Peyer's patch (tissue), 4 donors: Measurements from ENCODE around the gene VRK2. TPM values are rescaled to one million over a fixed set of nuclear protein-coding genes. Genes with fewer than 3 reads are reported as not detected.
"Not testable (repeated sequence)": the region's sequence is repeated elsewhere in the genome, so short reads cannot be mapped to it uniquely, and the experiment has no call there.

Source experiments
- DNase-seq, 3 donors: peaks; one replicate each; pipeline ENCODE4 v3.0.0-alpha.2; 2017 to 2019
- H3K27ac ChIP-seq, 4 donors: fragments of 200-600 bp; sonication (generic); one replicate each; pipeline ENCODE4 v1.5.1; 2016 to 2019
- H3K27me3 ChIP-seq, 2 donors: fragments of 200-600 bp; sonication (generic); one replicate each; pipeline ENCODE4 v1.5.1; 2019
- H3K36me3 ChIP-seq, 3 donors: fragments of 200-600 bp; sonication (generic); one replicate each; pipeline ENCODE4 v1.5.1; 2016 to 2019
- H3K4me1 ChIP-seq, 4 donors: fragments of 200-600 bp; sonication (generic); one replicate each; pipeline ENCODE4 v1.5.1; 2016 to 2019
- H3K4me3 ChIP-seq, 4 donors: fragments of 200-600 bp; sonication (generic); 1 replicate in 3 of 4; 2 replicates in 1 of 4; pipeline ENCODE4 v1.5.1; 2016 to 2019; ENCODE audit warnings: mild to moderate bottlenecking in 1 of 4
- H3K9me3 ChIP-seq, 4 donors: fragments of 200-600 bp; sonication (generic); one replicate each; pipeline ENCODE4 v1.5.1; 2016 to 2019; ENCODE audit warnings: mild to moderate bottlenecking in 1 of 4
- POLR2A ChIP-seq, 2 donors: fragments of 450-650 bp; IDR thresholded peaks; one replicate each; pipeline ENCODE4 v1.5.1; 2017; ENCODE audit warnings: antibody characterized with exemption in 2 of 2, mild to moderate bottlenecking in 2 of 2, moderate library complexity in 2 of 2
- total RNA-seq, 4 donors: library from RNA; depleted of rRNA; stranded (reverse); fragments of >200 nt; gene quantifications; one replicate each; pipeline ENCODE4 v1.1.0, GENCODE V29; 2016
- TF ChIP-seq, protein P1 (sequence below), 6 experiments: fragments of 450-650 bp in 4 of 6; fragments of 200-600 bp in 2 of 6; sonication (generic) in 1 of 6; IDR thresholded peaks; one replicate each; pipeline ENCODE4 v1.5.1; 2017 to 2019; ENCODE audit warnings: antibody characterized with exemption in 6 of 6, mild to moderate bottlenecking in 3 of 6, moderate library complexity in 1 of 6

VRK2 gene
- total RNA-seq, 4 donors from 2014 or later = 5.7 to 17.3 (median 10.6) TPM

DNA sequence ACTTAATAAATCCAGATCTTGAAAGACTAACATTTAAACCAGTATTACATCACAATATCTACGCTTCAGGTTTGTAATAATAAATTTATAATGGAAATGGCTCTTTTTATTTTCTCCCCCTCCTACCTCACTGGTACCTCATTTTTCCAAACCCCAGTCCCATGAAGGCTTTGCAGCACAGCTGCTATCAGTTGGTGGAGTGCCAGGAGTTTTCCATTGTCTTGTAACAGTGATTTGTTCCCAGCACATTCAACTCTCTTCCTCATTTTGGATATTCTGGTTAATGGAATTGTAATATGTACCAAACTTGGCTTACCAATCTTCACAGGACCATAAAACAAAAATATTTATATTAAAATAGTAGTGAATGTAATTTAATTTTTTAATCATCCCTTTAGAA, 91.2 kb downstream of the VRK2 start:
- Histone ChIP-seq H3K4me1 (no peaks in the 10 kb centered on the region), H3K27ac (no peak overlapping the region), H3K36me3 (no peaks in the 10 kb centered on the region), H3K27me3 (no peaks in the 10 kb centered on the region), H3K9me3 (no peaks in the 10 kb centered on the region), H3K4me3 (no peak overlapping the region)
- DNase-seq = no peak
- TF ChIP-seq, protein P1, sequence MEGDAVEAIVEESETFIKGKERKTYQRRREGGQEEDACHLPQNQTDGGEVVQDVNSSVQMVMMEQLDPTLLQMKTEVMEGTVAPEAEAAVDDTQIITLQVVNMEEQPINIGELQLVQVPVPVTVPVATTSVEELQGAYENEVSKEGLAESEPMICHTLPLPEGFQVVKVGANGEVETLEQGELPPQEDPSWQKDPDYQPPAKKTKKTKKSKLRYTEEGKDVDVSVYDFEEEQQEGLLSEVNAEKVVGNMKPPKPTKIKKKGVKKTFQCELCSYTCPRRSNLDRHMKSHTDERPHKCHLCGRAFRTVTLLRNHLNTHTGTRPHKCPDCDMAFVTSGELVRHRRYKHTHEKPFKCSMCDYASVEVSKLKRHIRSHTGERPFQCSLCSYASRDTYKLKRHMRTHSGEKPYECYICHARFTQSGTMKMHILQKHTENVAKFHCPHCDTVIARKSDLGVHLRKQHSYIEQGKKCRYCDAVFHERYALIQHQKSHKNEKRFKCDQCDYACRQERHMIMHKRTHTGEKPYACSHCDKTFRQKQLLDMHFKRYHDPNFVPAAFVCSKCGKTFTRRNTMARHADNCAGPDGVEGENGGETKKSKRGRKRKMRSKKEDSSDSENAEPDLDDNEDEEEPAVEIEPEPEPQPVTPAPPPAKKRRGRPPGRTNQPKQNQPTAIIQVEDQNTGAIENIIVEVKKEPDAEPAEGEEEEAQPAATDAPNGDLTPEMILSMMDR (IDR thresholded peaks at IDR 0.05) = no peak
- no peak for TF ChIP-seq POLR2A (IDR thresholded peaks at IDR 0.05)

DNA sequence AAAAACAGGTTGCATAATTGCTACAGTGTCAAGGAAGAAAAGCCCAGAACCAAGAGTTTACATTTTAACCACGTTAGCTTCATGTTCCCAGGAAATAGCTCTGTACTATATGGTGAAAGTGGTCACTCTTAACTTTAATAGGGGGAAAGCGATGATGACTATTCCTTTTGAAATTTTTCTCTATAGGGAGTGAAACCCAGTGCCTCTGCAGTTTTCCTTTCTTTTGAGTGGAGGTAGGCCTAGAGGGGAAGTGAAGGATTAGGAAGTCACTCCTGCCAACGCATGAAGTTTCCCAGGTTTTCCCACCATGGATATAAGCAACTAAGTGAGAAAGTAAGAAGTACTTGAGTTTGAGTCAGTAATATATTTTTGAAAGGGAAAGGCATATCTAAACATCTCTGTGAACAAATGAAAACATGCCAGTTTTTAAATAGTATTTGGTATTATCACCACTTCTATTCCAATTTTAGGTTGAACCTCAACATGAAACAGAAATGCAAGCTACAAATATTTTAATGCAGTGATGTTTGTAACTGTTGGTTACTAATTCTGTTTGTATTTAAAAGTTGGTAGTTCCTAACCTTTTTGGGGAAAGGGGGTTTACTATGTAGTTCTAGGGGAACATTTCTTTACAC, 91.9 kb downstream of the VRK2 start:
- Histone ChIP-seq H3K4me3 (no peak overlapping the region), H3K36me3 (no peaks in the 10 kb centered on the region), H3K9me3 (no peaks in the 10 kb centered on the region), H3K4me1 (no peaks in the 10 kb centered on the region), H3K27me3 (no peaks in the 10 kb centered on the region), H3K27ac (no peak overlapping the region)
- DNase-seq = no peak
- TF ChIP-seq, protein P1 (IDR thresholded peaks at IDR 0.05) = no peak
- TF ChIP-seq POLR2A (IDR thresholded peaks at IDR 0.05) = no peak

GRCh38 chr2:58140508-58141072, 94.0 kb downstream of the VRK2 start:
- no peak for DNase-seq
- no peaks in the 10 kb centered on the region for H3K36me3 ChIP-seq
- H3K4me3 ChIP-seq = no peak overlapping the region
- TF ChIP-seq, protein P1 (IDR thresholded peaks at IDR 0.05) = no peak
- TF ChIP-seq POLR2A (IDR thresholded peaks at IDR 0.05) = no peak
- H3K27me3 ChIP-seq = no peaks in the 10 kb centered on the region
- no peak overlapping the region for H3K27ac ChIP-seq
- H3K4me1 ChIP-seq = no peaks in the 10 kb centered on the region
- H3K9me3 ChIP-seq = no peaks in the 10 kb centered on the region

DNA sequence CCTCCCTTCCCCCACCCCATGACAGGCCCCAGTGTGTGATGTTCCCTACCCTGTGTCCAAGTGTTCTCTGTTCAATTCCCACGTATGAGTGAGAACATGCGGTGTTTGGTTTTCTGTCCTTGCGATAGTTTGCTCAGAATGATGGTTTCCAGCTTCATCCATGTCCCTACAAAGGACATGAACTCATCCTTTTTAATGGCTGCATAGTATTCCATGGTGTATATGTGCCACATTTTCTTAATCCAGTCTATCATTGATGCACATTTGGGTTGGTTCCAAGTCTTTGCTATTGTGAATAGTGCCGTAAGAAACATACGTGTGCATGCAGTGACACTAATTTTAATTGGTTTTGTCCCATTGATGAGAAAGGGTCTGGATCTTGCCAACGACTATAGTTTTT, 99.2 kb downstream of the VRK2 start:
- H3K4me1 ChIP-seq, H3K27ac ChIP-seq, DNase-seq, H3K4me3 ChIP-seq, H3K9me3 ChIP-seq, H3K36me3 ChIP-seq, H3K27me3 ChIP-seq: not testable (repeated sequence)

GRCh38 chr2:58146707-58147106, 100.1 kb downstream of the VRK2 start:
- Histone ChIP-seq H3K36me3 (no peaks in the 10 kb centered on the region), H3K27me3 (no peaks in the 10 kb centered on the region), H3K9me3 (no peaks in the 10 kb centered on the region), H3K27ac (no peak overlapping the region), H3K4me3 (no peak overlapping the region), H3K4me1 (no peaks in the 10 kb centered on the region)
- TF ChIP-seq, protein P1 (IDR thresholded peaks at IDR 0.05) = no peak
- no peak for TF ChIP-seq POLR2A (IDR thresholded peaks at IDR 0.05)
- DNase-seq = no peak

DNA sequence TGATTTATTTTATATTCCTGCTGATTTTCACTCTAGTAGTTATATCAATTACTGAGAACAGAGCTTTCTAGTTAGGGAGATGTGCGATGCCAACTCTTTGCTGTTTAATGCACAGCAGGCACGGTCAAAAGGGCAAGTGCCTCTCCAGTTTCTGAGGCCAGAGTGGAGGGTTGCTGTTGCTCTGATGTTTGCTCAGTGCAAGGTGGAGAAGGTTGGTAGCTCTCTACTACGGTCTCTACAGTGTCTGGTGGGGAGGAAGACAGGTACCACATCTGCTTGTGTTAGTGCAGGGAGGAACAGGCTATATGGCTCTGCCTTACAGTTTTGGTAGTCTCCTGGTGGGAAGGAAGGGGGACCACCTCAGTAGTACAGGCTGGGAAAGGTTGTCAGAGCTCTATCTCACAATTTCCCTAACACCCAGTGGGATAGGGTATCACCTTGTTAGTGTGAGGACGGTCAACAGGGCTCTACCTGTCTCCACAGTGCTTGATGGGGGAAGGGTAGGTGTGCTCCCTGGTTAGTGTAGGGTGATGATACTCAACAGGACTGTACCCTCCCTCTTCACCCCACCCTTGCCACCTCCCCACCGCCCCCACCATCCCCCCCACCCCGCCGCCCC, 108.7 kb downstream of the VRK2 start:
- no peak overlapping the region for H3K4me3 ChIP-seq
- no peak for TF ChIP-seq POLR2A (IDR thresholded peaks at IDR 0.05)
- TF ChIP-seq, protein P1 (IDR thresholded peaks at IDR 0.05) = no peak
- H3K27ac ChIP-seq = no peak overlapping the region
- H3K4me1 ChIP-seq = no peaks in the 10 kb centered on the region
- H3K36me3 ChIP-seq = peaks cover 0 to 23% (median 0%) of the 10 kb centered on the region in 3 donors
- no peaks in the 10 kb centered on the region for H3K27me3 ChIP-seq
- no peak for DNase-seq
- H3K9me3 ChIP-seq = no peaks in the 10 kb centered on the region
